ENCODE results near the gene TTLL9.

Gene TTLL9

GRCh38 chr20:31836853-31837608 is 33.4 kb upstream of the TTLL9 start:
- no peak for DNase-seq

DNA sequence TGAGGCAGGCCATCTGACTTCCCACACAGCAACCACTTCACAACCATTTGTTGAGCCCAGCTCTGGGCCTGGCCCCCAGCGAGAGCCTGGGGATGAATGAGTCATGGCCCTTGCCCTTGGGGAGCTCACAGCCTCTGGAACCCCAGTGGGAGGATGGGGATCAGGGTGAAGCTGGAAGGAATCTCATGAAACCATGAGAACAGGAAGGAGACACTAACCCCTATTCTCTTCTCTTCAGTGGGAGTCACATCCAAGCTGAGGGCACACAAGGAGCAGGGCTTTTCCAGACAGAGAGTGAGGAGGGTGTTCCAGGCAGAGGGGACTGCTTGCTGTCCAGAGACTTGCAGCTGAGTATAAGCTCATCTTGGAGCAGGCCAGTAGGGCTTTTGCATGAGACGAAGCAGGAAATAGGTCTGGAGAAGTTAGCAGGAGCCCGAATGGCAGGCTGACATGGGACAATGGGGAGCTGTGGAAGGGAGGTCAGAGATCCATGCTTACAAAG is 32.5 kb upstream of the TTLL9 start:
- DNase-seq: no peak

DNA sequence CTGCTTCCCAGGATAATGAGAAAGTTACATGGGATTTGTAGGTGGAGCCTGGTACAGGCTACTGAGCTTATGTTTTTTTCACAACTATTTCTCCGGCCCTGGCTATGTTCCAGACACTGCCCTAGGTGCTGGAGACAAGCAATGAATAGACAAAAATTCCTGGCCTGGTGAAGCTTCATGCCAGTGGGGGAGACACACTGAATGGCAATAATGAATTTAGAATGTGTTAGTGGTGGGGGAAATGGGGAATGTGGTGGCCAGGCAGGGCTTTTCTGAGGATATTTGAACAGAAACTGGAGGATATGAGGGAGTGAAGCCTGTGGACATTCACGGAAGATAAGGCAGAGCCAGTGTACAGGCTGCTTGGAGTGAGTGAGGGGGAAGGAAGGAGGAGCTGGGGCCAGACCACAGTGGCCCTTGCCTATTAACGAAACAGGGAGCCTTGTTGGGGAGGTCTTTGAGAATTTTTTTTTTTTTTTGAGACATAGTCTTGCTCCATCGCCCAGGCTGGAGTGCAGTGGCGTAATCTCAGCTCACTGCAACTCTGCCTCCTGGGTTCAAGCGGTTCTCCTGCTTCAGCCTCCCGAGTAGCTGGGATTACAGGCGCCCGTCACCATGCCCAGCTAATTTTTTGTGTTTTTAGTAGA is 31.7 kb upstream of the TTLL9 start:
- DNase-seq: no peak

- DNase-seq: no peak
These were observed 30.5 kb upstream of the TTLL9 start for GRCh38 chr20:31839782-31840487.

- DNase-seq: no peak
These were observed 29.3 kb upstream of the TTLL9 start for GRCh38 chr20:31840906-31841816.

- no peak for DNase-seq
These were observed 28.5 kb upstream of the TTLL9 start for GRCh38 chr20:31841928-31842327.

DNA sequence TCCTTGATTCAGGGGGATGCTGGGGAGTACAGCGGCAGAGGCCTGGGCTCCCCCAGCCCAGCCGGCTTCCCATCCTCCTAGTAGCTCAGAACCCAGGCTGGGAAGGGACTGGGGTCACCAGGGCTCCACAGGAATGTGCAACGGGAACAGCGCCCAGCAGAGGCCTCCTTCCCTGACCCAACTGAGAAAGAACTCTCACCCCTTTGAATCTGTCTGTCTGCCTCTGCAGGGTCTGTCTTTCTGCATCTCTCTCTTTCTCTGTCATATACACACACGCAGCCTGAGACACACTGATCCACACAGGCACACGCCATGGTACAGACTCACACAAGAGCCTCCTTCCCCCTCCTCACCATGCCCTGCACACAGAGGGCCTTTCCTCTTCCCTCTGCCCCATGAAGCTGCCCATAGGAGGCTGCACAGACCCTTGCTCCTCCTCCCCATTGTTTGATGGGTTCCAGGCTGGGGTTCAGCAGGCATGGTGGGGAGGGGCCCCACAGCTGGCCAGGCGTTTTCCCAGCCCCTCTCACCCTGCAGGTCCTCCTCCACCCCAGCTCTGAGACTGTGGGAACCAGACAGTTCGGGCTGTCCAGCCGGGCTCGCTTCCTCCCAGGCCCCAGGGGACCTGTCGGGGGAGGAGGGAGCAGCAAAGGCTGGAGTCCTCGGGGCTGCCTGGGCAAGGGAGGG is 27.8 kb upstream of the TTLL9 start:
- DNase-seq: no peak

DNA sequence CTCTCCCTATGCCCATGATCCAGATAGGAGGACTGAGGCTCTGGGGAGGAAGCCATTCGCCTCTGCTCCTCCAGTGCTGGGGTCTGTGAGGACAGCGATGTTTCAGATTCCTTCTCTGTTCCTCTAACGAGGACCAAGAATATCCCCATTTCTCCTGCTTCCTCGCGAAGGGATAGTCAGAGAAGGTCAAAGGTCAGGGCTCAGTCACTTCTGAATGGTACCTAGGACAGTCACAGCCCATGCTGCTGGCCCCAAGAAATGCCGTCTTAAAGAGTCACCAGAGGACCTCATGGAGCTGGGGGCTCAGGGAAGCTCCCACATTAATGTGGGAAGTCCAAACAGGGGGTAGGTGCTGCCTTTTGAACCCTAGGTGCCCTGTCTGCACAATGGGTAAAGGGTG is 27.1 kb upstream of the TTLL9 start:
- DNase-seq: no peak

- DNase-seq: no peak
These were observed 26.6 kb upstream of the TTLL9 start for GRCh38 chr20:31843881-31844280.

GRCh38 chr20:31844737-31845299 is 25.6 kb upstream of the TTLL9 start:
- DNase-seq: no peak

DNA sequence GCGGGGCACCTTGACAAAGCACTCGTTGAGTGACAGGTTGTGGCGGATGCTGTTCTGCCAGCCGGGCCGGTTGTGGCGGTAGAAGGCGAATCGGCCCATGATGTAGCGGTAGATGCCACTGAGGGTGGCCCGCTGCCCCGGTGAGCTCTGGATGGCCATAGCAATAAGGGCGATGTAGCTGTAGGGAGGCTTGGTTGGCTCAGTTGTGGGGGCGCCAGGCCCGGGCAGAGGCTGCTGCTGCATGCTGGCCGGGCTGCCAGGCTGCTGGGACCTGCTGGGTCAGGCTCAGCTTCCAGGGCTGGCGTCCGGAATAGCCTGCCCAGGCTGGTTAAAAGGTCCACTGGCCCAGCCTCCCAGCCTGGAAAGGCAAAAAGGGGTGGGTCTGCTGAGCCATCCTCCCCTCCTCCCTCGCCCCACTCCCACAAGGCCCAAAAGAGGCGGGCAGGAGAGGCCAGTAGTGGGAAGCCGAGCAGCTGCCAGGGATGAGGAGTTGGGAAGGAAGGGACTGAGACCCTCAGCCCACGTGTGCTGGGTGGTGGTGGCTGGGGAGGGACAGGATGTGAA is 25.1 kb upstream of the TTLL9 start, which contains the start of gene FOXS1:
TSS of gene FOXS1 (minus strand) at position 305 of the 564 bp plus-strand sequence. CDS start at position 243, 62 bp downstream.
- DNase-seq: no peak

GRCh38 chr20:31846793-31847138 is 23.7 kb upstream of the TTLL9 start:
- DNase-seq: no peak

GRCh38 chr20:31848088-31848999 is 22.1 kb upstream of the TTLL9 start:
- DNase-seq: no peak

- no peak for DNase-seq
These were observed 21.0 kb upstream of the TTLL9 start for GRCh38 chr20:31849306-31849930.

DNA sequence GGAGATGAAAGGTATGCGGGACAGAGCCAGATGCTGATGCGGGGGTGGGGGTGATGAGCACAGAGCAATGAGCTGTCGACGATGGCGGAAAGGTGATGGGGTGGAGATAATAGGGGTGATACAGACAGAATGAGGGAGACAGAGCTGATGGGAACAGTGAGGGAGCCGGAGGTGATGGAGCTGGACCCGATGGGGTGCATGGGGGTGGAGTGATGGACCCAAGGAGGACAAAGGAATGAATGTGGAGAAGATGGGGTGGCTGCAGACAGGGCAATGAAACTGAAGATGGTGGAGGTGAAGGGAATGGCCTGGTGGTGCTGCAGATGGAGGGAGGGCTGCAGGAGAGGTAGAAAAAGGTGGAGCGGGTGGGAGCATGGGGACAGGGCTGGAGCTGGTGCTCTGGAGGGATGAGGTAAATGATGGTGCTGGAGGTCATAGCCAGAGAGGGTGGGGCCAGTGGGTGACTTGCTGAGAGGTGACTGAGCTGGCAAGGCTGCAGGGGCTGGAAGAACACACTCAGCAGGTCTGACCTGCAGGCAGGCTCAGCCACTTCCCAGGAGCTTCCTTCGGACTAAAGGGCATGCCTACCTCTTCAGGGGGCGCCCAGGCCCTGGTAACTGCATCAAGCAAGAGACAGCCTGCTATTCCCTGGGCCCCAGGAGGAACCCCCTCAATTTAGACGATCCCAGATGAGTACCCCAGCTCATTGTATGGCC is 19.0 kb upstream of the TTLL9 start:
- no peak for DNase-seq

GRCh38 chr20:31853481-31853880 is 17.0 kb upstream of the TTLL9 start:
- no peak for DNase-seq

DNA sequence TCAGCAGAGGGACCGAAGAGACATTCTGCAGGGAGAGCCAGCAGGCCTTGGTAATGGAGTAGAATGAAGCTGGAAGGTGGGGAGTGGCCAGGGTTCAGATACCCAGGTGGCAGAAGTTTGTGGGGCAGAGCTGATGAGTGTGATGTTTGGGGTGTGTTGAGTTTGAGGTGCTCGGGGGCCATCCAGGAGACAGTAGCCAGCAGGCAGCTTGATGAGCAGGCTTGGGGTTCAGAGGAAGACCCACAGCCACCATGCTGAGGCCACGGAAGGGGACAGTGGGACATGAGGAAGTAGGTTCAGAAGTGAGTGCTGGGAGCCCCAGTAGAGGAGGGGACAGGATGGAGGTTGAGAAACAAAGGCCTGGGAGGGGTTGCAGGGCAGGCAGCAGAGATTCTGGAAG is 13.9 kb upstream of the TTLL9 start:
- no peak for DNase-seq

DNA sequence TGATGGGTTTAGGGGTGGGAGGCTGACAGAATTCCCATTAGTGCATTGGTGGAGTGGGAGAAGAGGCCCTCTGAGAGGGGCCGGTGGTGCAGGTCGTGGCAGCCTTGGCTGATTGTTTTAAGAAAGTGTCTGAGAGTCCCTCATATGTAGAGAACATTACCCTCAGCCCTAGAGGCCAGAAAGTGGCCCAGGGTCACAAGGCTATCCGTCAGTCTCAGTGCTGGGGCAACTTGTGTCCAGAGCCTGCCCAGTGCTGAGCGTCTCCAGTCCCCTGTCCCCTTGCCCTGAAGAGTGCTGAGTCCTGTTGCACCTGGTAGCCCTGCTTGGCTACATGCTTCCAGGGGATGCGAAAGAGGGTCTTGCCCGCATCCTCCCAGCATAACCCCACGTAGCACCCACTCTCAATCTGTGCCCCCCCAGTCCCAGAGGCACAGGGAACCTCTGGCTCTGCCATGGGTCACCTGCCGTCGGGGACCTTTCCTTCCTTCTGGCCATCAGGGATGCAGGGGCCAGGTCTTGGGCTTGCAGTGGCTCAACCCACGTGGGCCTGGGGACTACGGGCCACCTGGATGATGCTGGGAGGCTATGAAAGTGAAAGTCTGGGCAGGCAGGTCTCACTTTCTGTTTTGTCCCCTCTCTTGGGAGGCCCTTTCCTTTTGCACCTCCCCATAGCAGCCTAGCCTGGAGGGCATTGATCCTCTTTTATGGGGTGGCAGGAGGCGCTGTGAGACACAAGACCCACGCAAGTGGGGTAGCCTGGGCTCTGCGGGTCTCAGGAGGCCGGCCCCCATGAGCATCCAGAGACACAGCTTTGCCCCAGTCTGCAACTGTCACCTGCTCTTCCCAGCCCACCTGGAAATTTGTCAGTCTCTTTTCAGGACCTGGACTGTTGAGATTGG is 12.3 kb upstream of the TTLL9 start:
- DNase-seq: no peak
